GM12891 (cell line): ENCODE measurements around the gene TMEM115.

Experiments used
- POLR2A ChIP-seq: IDR thresholded peaks from 2 replicates; pipeline ENCODE4 v1.6.1; 2011; ENCODE audit warnings: low read depth, low read length, control low read depth
- POLR2AphosphoS5 ChIP-seq: IDR thresholded peaks from 2 replicates; pipeline ENCODE4 v1.6.1; 2011; ENCODE audit warnings: low read depth, low read length, control low read depth
- SPI1 ChIP-seq: IDR thresholded peaks from 2 replicates; pipeline ENCODE4 v1.6.1; 2011; ENCODE audit warnings: low read depth, low read length, control low read depth

DNA sequence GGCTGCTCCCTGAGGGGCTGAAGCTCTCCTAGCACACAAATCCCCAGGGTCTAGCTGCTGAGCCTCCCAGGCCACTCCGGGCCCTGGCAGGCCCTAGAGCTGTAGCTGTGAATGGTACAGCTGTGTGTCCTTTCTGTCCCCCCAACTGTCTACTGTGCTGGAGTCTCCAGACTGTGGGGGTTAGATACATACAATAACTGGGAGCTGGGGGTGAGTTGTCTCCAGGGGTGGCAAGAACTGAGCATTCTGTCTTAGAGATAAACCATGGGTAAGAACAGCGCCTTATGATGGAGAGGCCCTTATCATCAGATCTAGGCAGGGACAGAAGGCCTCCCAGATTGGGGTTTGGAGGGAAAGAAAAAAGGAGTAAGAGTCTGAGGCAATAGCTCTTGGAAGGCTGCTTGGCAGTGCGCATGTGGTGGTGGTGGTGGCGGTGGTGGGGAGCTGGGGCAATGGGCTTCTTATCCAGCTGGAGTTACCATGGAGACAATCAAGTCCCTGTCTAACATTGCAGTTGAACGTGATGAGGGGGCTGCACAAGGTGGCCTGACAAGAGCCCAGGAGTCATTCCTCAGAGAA lies 5.0 kb downstream of the TMEM115 start:
- TF ChIP-seq POLR2A = no peak
- TF ChIP-seq SPI1 = no peak
- no peak for TF ChIP-seq POLR2AphosphoS5
